Measurements from ENCODE around the gene FBXL16.

DNA sequence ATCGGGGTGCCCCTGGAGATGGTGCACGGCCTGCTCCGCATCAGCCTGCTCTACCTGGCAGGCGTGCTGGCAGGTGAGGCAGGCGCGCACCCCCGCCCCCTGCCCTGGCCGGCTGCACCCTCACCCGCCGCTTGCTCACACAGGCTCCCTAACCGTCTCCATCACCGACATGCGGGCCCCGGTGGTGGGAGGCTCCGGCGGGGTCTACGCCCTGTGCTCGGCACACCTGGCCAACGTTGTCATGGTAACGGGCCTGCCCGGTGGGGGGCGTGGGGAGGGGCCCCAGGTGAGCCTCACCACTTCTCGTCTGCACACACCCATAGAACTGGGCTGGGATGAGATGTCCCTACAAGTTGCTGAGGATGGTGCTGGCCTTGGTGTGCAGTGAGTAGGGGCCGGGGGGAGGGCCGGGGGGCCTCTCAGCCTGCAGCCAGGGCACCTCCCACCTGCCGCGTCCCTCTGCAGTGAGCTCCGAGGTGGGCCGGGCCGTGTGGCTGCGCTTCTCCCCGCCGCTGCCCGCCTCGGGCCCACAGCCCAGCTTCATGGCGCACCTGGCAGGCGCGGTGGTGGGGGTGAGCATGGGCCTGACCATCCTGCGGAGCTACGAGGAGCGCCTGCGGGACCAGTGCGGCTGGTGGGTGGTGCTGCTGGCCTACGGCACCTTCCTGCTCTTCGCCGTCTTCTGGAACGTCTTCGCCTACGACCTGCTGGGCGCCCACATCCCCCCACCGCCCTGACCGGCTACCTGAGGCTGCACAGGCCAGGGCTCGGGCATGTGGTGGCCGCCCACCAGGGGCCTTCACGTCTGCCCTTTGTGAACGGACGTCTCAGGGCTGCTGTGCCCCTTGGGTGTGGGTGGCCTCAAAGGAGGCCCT, 28.0 kb downstream of the FBXL16 start:
- no peak for TF ChIP-seq CTCF (IDR thresholded peaks at IDR 0.05; ENCODE audit: low read length)
- no peak for TF ChIP-seq EZH2 (IDR thresholded peaks at IDR 0.05; ENCODE audit: borderline replicate concordance, low read length)

All from OCI-LY1 (cell line).